Activated CD4-positive, alpha-beta memory T cell treated with anti-CD3 and anti-CD28 coated beads for 36 hours (primary cell): ENCODE results near the gene TMCC3. TPM values are rescaled to one million over a fixed set of nuclear protein-coding genes. Genes with fewer than 3 reads are reported as not detected.
"Not testable (repeated sequence)": the region's sequence is repeated elsewhere in the genome, so short reads cannot be mapped to it uniquely, and the experiment has no call there.

Experiments
- CTCF ChIA-PET: fragments of 350-600 bp; sonication (Branson Sonifier 250); formaldehyde crosslinking; loops from one replicate; lab custom pipeline; 2021; ENCODE audit warnings: antibody characterized with exemption, inconsistent platforms; lab: Charles Lee
- POLR2A ChIA-PET: fragments of 350-600 bp; sonication (Branson Sonifier 250); formaldehyde crosslinking; loops from one replicate; lab custom pipeline; 2021; ENCODE audit warnings: antibody characterized with exemption; lab: Charles Lee
- DNase-seq: peaks from one replicate; pipeline ENCODE4 v3.0.0-alpha.2; 2020
- H3K27ac Mint-ChIP-seq: one replicate; pipeline ENCODE4 v1.8.0; 2021; ENCODE audit warnings: mixed read lengths
- H3K27me3 Mint-ChIP-seq: one replicate; pipeline ENCODE4 v1.8.0; 2021; ENCODE audit warnings: mixed read lengths
- H3K36me3 Mint-ChIP-seq: one replicate; pipeline ENCODE4 v1.8.0; 2021; ENCODE audit warnings: mixed read lengths
- H3K4me1 Mint-ChIP-seq: one replicate; pipeline ENCODE4 v1.8.0; 2021; ENCODE audit warnings: low read depth, mixed read lengths
- H3K4me3 Mint-ChIP-seq: one replicate; pipeline ENCODE4 v1.8.0; 2021; ENCODE audit warnings: mild to moderate bottlenecking, mixed read lengths
- H3K9me3 Mint-ChIP-seq: one replicate; pipeline ENCODE4 v1.8.0; 2021; ENCODE audit warnings: mixed read lengths
- intact Hi-C: fragments of 100-400 bp; cut with micrococcal nuclease; formaldehyde crosslinking; loops from one replicate; pipeline ENCODE4 v1.15.1; 2023
- total RNA-seq, 2 experiments: library from RNA; stranded (reverse); gene quantifications; one replicate each; pipeline ENCODE4 v1.2.3, GENCODE V29; 2021

The TMCC3 gene
- total RNA-seq, 2 experiments from 2014 or later = 0.36 to 0.43 TPM

GRCh38 chr12:94609917-94610443 lies 40.4 kb downstream of the TMCC3 start:
- H3K9me3 Mint-ChIP-seq = peaks cover 14% of the 10 kb centered on the region
- ChIA-PET POLR2A (no interaction called here), CTCF (no interaction called here)
- intact Hi-C loops = loop anchor here (10.0 kb wide), 1 partner anchor 265 kb away; no protein-coding TSS in a partner anchor
- DNase-seq = no peak
- peaks cover 19% of the 10 kb centered on the region for H3K27me3 Mint-ChIP-seq
- no peaks in the 10 kb centered on the region for H3K4me1 Mint-ChIP-seq
- no peak overlapping the region for H3K27ac Mint-ChIP-seq
- no peaks in the 10 kb centered on the region for H3K36me3 Mint-ChIP-seq
- H3K4me3 Mint-ChIP-seq = no peak overlapping the region

GRCh38 chr12:94606810-94607209 lies 43.5 kb downstream of the TMCC3 start:
- CTCF ChIA-PET, DNase-seq, H3K27ac Mint-ChIP-seq, H3K4me1 Mint-ChIP-seq, H3K36me3 Mint-ChIP-seq, POLR2A ChIA-PET, H3K4me3 Mint-ChIP-seq: not testable (repeated sequence)
- intact Hi-C loops = loop anchor here (10.0 kb wide), 1 partner anchor 268 kb away; no protein-coding TSS in a partner anchor
- Mint-ChIP-seq H3K9me3 (peaks cover 14% of the 10 kb centered on the region), H3K27me3 (peaks cover 21% of the 10 kb centered on the region)

GRCh38 chr12:94604366-94604698 lies 46.0 kb downstream of the TMCC3 start:
- no peaks in the 10 kb centered on the region for H3K4me1 Mint-ChIP-seq
- no peaks in the 10 kb centered on the region for H3K36me3 Mint-ChIP-seq
- intact Hi-C loops = loop anchor here (10.0 kb wide), 1 partner anchor 270 kb away; no protein-coding TSS in a partner anchor
- no peak overlapping the region for H3K4me3 Mint-ChIP-seq
- H3K27ac Mint-ChIP-seq = no peak overlapping the region
- CTCF ChIA-PET = interaction anchor here (0.6 to 1.7 kb wide), 10 partner anchors 15 to 235 kb away, joined by 3 to 9 read pairs (median 4); no protein-coding TSS in a partner anchor
- H3K27me3 Mint-ChIP-seq = peaks cover 19% of the 10 kb centered on the region
- H3K9me3 Mint-ChIP-seq = peaks cover 14% of the 10 kb centered on the region
- DNase-seq = no peak
- POLR2A ChIA-PET = no interaction called here

- Mint-ChIP-seq H3K36me3 (no peaks in the 10 kb centered on the region), H3K4me3 (no peak overlapping the region), H3K27ac (no peak overlapping the region), H3K4me1 (no peaks in the 10 kb centered on the region), H3K9me3 (peaks cover 14% of the 10 kb centered on the region), H3K27me3 (peaks cover 17% of the 10 kb centered on the region)
- intact Hi-C loops = loop anchor here (1.0 to 10.0 kb wide), 3 partner anchors 45 to 271 kb away; no protein-coding TSS in a partner anchor
- DNase-seq = peak; percentile 62
- ChIA-PET POLR2A (interaction anchor here (0.6 kb wide), 1 partner anchor 1013 kb away, joined by 4 read pairs; no protein-coding TSS in a partner anchor), CTCF (interaction anchor here (0.6 to 1.7 kb wide), 14 partner anchors 15 to 883 kb away, joined by 3 to 9 read pairs (median 4); no protein-coding TSS in a partner anchor)
Observed at GRCh38 chr12:94603434-94604365, 46.7 kb downstream of the TMCC3 start.

- Mint-ChIP-seq H3K27ac (no peak overlapping the region), H3K4me1 (no peaks in the 10 kb centered on the region), H3K27me3 (peaks cover 9% of the 10 kb centered on the region)
Observed at GRCh38 chr12:94602024-94602423, 48.3 kb downstream of the TMCC3 start.

GRCh38 chr12:94601307-94601706 lies 49.0 kb downstream of the TMCC3 start:
- CTCF ChIA-PET, H3K27ac Mint-ChIP-seq, DNase-seq, H3K4me1 Mint-ChIP-seq, POLR2A ChIA-PET, H3K9me3 Mint-ChIP-seq, H3K36me3 Mint-ChIP-seq, H3K27me3 Mint-ChIP-seq, H3K4me3 Mint-ChIP-seq: not testable (repeated sequence)
- intact Hi-C loops = loop anchor here (10.0 kb wide), 1 partner anchor 273 kb away; no protein-coding TSS in a partner anchor

More at GRCh38 chr12:94602024-94602423, 48.3 kb downstream of the TMCC3 start:
- Mint-ChIP-seq H3K4me3 (no peak overlapping the region), H3K36me3 (no peaks in the 10 kb centered on the region), H3K9me3 (peaks cover 11% of the 10 kb centered on the region)
- intact Hi-C loops = loop anchor here (2.0 to 10.0 kb wide), 2 partner anchors 47 to 273 kb away; no protein-coding TSS in a partner anchor
- ChIA-PET CTCF (no interaction called here), POLR2A (no interaction called here)
- no peak for DNase-seq

- H3K27me3 Mint-ChIP-seq = no peaks in the 10 kb centered on the region
- CTCF ChIA-PET = no interaction called here
- no peaks in the 10 kb centered on the region for H3K4me1 Mint-ChIP-seq
- no peak overlapping the region for H3K4me3 Mint-ChIP-seq
- no peak overlapping the region for H3K27ac Mint-ChIP-seq
- intact Hi-C loops = no loop called here
- H3K9me3 Mint-ChIP-seq = no peaks in the 10 kb centered on the region
- POLR2A ChIA-PET = interaction anchor here (0.6 to 0.9 kb wide), 2 partner anchors 21 to 41 kb away, joined by 3 read pairs; no protein-coding TSS in a partner anchor
- no peak for DNase-seq
- H3K36me3 Mint-ChIP-seq = no peaks in the 10 kb centered on the region
Observed at GRCh38 chr12:94599189-94599588, 51.2 kb downstream of the TMCC3 start.

GRCh38 chr12:94597268-94597667 lies 53.1 kb downstream of the TMCC3 start:
- POLR2A ChIA-PET = no interaction called here
- no peaks in the 10 kb centered on the region for H3K27me3 Mint-ChIP-seq

GRCh38 chr12:94596596-94596995 lies 53.8 kb downstream of the TMCC3 start:
- POLR2A ChIA-PET = no interaction called here
- Mint-ChIP-seq H3K27ac (no peak overlapping the region), H3K36me3 (no peaks in the 10 kb centered on the region), H3K9me3 (no peaks in the 10 kb centered on the region), H3K4me3 (no peak overlapping the region), H3K4me1 (no peaks in the 10 kb centered on the region), H3K27me3 (no peaks in the 10 kb centered on the region)
- CTCF ChIA-PET = no interaction called here
- intact Hi-C loops = no loop called here
- no peak for DNase-seq

More at GRCh38 chr12:94597268-94597667, 53.1 kb downstream of the TMCC3 start:
- no peak for DNase-seq
- Mint-ChIP-seq H3K4me3 (no peak overlapping the region), H3K9me3 (no peaks in the 10 kb centered on the region), H3K4me1 (no peaks in the 10 kb centered on the region), H3K27ac (no peak overlapping the region), H3K36me3 (no peaks in the 10 kb centered on the region)
- CTCF ChIA-PET = no interaction called here
- intact Hi-C loops = no loop called here

GRCh38 chr12:94595152-94595551 lies 55.2 kb downstream of the TMCC3 start:
- POLR2A ChIA-PET = no interaction called here
- H3K4me1 Mint-ChIP-seq = no peaks in the 10 kb centered on the region
- no peaks in the 10 kb centered on the region for H3K9me3 Mint-ChIP-seq
- DNase-seq = no peak
- peaks cover 6% of the 10 kb centered on the region for H3K27me3 Mint-ChIP-seq
- intact Hi-C loops = no loop called here
- H3K4me3 Mint-ChIP-seq = no peak overlapping the region
- CTCF ChIA-PET = no interaction called here
- no peaks in the 10 kb centered on the region for H3K36me3 Mint-ChIP-seq
- H3K27ac Mint-ChIP-seq = no peak overlapping the region

- peaks cover 6% of the 10 kb centered on the region for H3K27me3 Mint-ChIP-seq
- H3K9me3 Mint-ChIP-seq = no peaks in the 10 kb centered on the region
- no peaks in the 10 kb centered on the region for H3K4me1 Mint-ChIP-seq
- no peaks in the 10 kb centered on the region for H3K36me3 Mint-ChIP-seq
- intact Hi-C loops = no loop called here
- no peak for DNase-seq
- no peak overlapping the region for H3K27ac Mint-ChIP-seq
- ChIA-PET POLR2A (no interaction called here), CTCF (no interaction called here)
- H3K4me3 Mint-ChIP-seq = no peak overlapping the region
Observed at GRCh38 chr12:94594443-94594825, 55.9 kb downstream of the TMCC3 start.

GRCh38 chr12:94593822-94594442 lies 56.4 kb downstream of the TMCC3 start:
- Mint-ChIP-seq H3K9me3 (no peaks in the 10 kb centered on the region), H3K27me3 (peaks cover 6% of the 10 kb centered on the region)
- CTCF ChIA-PET = no interaction called here

More at GRCh38 chr12:94593822-94594442, 56.4 kb downstream of the TMCC3 start:
- DNase-seq = no peak
- intact Hi-C loops = no loop called here
- H3K4me3 Mint-ChIP-seq = no peak overlapping the region
- POLR2A ChIA-PET = no interaction called here
- H3K36me3 Mint-ChIP-seq = no peaks in the 10 kb centered on the region
- no peak overlapping the region for H3K27ac Mint-ChIP-seq
- no peaks in the 10 kb centered on the region for H3K4me1 Mint-ChIP-seq
